Measurements from ENCODE around the gene HDAC4.

DNA sequence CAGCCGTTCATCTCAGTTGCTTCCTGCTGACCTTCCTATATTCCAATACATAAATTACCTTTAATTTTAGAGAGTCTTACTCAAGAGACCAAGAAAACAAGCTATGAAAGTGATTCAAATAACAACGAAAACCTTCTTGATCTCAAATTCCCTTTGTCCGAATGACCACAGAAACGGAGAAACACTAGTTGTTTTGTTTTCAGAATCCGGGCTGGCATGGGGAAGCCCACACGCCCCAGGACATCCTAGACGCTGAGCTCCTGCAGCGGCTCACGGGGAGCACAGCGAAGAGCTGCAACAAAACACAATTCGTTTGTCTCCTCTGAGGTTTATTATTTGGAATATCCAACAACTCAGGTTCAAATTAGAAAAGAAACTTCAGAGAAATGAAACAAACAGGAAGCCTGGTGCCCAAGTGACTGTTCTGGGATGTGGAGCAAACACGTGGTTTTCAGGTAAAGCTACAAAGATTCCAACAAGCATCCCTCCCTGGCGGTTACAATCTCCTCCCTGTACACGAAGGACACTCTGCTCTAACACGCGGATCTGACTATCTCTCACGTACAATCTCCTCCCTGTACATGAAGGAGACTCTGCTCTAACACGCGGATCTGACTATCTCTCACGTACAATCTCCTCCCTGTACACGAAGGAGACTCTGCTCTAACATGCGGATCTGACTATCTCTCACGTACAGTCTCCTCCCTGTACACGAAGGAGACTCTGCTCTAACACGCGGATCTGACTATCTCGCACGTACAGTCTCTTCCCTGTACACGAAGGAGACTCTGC, 315.4 kb downstream of the HDAC4 start:
- TF ChIP-seq SIN3A (IDR thresholded peaks at IDR 0.05; ENCODE audit: borderline replicate concordance, insufficient read depth, low read depth, low read length) (no peak), POLR2AphosphoS5 (IDR thresholded peaks at IDR 0.05; ENCODE audit: low read depth, low read length) (no peak)
- TF ChIP-seq, protein P1, sequence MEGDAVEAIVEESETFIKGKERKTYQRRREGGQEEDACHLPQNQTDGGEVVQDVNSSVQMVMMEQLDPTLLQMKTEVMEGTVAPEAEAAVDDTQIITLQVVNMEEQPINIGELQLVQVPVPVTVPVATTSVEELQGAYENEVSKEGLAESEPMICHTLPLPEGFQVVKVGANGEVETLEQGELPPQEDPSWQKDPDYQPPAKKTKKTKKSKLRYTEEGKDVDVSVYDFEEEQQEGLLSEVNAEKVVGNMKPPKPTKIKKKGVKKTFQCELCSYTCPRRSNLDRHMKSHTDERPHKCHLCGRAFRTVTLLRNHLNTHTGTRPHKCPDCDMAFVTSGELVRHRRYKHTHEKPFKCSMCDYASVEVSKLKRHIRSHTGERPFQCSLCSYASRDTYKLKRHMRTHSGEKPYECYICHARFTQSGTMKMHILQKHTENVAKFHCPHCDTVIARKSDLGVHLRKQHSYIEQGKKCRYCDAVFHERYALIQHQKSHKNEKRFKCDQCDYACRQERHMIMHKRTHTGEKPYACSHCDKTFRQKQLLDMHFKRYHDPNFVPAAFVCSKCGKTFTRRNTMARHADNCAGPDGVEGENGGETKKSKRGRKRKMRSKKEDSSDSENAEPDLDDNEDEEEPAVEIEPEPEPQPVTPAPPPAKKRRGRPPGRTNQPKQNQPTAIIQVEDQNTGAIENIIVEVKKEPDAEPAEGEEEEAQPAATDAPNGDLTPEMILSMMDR (IDR thresholded peaks at IDR 0.05): no peak
- TF ChIP-seq, protein P2, sequence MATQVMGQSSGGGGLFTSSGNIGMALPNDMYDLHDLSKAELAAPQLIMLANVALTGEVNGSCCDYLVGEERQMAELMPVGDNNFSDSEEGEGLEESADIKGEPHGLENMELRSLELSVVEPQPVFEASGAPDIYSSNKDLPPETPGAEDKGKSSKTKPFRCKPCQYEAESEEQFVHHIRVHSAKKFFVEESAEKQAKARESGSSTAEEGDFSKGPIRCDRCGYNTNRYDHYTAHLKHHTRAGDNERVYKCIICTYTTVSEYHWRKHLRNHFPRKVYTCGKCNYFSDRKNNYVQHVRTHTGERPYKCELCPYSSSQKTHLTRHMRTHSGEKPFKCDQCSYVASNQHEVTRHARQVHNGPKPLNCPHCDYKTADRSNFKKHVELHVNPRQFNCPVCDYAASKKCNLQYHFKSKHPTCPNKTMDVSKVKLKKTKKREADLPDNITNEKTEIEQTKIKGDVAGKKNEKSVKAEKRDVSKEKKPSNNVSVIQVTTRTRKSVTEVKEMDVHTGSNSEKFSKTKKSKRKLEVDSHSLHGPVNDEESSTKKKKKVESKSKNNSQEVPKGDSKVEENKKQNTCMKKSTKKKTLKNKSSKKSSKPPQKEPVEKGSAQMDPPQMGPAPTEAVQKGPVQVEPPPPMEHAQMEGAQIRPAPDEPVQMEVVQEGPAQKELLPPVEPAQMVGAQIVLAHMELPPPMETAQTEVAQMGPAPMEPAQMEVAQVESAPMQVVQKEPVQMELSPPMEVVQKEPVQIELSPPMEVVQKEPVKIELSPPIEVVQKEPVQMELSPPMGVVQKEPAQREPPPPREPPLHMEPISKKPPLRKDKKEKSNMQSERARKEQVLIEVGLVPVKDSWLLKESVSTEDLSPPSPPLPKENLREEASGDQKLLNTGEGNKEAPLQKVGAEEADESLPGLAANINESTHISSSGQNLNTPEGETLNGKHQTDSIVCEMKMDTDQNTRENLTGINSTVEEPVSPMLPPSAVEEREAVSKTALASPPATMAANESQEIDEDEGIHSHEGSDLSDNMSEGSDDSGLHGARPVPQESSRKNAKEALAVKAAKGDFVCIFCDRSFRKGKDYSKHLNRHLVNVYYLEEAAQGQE (IDR thresholded peaks at IDR 0.05; ENCODE audit: insufficient read depth in 1 of 2, low read depth in 2 of 2, low read length in 1 of 2): no peak
